NOMO-1 treated with DMSO at 0.1 percent for 48 hours (cell line): Measurements from ENCODE around the gene SANBR.
"Not testable (repeated sequence)": the region's sequence is repeated elsewhere in the genome, so short reads cannot be mapped to it uniquely, and the experiment has no call there.

ENCODE experiments used
- DNase-seq: peaks from one replicate; lab custom pipeline; 2025; ENCODE audit not compliant: unreplicated experiment; lab: John Stamatoyannopoulos, UW

The SANBR gene

DNA sequence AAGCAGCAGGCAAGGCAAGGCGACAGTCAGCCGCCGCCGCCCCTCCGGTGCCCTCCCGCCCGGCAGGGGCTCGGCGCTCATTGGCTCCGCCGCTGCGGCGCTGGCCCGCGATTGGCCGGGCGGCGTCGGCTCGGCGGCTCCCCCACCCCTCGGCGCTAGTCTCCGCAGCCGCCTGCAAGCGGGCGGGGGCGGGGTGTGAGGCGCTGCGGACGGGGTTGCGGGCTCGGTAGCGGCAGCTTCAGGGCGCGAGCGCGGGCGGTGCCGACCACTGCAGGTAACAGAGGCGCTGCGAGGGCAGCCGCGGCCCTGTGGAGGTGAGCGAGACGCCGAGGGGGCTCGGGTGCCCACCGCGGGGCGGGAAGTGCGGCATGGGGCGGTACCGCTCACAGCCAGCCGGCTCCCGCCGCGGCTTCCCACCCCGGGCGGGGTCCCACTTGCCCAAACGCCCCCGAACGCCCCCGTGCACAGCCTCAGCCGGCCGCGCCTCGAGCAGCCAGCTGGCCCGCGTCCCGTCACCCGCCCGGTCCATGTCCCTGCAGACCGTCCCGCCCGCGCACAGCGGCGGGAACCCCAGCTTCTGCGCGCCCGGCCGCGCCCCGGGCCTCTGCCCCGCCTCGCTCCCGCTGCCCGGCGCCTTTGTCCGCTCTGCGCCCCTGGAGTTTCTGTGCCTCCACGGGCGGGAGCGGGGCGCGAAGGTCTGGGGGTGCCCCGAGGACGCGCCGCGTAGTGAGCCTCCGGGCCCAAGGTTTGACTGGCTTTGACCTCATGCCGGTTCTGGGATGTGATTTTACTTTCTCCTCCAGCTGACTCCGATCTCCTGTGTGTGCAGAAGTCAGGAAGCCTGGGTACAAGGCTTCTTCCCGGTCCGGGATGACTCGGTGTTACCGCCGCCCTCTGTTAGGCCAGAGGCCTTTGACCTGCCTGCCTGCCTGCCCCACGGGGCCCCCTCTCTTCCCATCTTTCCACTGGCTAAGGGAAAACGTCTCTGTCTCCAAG, at the start of gene SANBR:
SANBR (plus strand) TSS at position 158 of the 996 bp plus-strand sequence. CDS start 4,480 bp downstream, outside the sequence.
- peak; percentile 90 for DNase-seq

GRCh38 chr2:61015976-61016375, 49.7 kb upstream of the SANBR start:
- DNase-seq: no peak

- no peak for DNase-seq
Observed at GRCh38 chr2:61016392-61017002, 49.2 kb upstream of the SANBR start.

DNA sequence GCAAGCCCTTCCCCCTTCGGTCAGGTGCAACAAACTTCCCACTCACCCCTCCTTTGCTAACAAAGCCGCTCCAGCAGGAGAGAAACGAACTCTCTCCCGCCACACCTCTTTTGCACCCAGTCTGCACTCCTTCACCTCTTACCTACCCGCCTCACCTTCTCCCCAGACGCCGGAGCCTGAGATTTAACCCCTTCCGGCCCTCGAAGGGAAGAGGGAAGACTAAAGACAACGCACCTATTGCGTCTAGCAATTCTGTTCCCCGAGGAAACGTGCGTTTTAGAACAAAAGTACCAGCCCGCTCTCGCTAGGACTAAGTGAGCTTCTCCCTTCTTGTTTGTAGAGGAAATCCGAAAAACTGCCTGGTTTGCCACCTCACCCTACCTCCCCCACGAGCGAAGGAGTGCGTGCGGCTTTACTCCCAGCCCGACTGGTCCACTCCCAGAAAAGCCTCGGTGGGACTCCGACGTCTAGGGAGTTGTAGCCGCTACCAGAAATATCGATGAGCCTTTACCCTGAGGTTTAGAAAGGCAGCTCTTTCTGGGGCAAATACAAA, 48.6 kb upstream of the SANBR start:
- peak; percentile 74 for DNase-seq

DNA sequence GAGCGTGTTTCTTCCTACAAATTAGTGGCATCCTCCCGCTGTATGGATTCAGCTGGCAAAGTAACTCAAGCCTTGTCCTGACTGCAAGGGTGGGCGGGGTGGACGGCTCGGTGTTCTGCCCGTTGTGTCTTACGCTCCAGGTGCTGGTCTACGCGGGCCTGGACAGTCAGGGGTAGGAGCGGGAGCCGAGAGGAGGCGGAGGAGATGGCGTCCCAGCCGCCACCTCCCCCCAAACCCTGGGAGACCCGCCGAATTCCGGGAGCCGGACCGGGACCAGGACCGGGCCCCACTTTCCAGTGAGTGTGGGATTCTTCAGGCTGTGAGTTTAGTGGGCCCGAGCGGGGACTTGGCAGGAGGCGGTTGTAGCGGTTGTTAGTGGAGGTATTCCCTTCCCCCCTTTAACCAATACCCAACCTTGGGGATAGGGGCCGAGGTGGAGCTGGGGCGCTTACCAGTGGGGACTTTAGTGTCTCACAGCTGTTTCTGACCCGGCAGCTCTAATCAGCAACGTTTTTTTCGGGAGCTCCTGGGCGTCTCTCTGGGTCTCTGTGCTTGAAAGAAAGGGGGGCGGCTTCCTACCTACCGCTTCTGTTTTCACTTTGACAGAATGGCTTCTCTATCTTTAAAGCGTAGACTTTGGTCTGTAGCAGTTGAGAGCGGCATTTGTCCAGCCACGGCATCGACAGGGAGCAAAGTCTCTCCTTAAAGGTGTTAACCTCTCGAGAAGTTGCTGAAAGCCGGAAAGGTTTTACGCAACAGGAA, 47.9 kb upstream of the SANBR start, which contains the start of the genes PEX13 and PUS10:
PEX13 (plus strand) TSS at position 165 of the 762 bp plus-strand sequence; CDS start at position 205, 40 bp downstream.
PUS10 (minus strand) TSS at position 700 of the 762 bp plus-strand sequence. CDS start 6,365 bp downstream, outside the sequence.
- peak; percentile 73 for DNase-seq

GRCh38 chr2:61018318-61018755, 47.3 kb upstream of the SANBR start:
- DNase-seq: peak; percentile 31

- no peak for DNase-seq
Observed at GRCh38 chr2:61018798-61019197, 46.9 kb upstream of the SANBR start.

- DNase-seq: no peak
Observed at GRCh38 chr2:61021228-61021660, 44.4 kb upstream of the SANBR start.

DNA sequence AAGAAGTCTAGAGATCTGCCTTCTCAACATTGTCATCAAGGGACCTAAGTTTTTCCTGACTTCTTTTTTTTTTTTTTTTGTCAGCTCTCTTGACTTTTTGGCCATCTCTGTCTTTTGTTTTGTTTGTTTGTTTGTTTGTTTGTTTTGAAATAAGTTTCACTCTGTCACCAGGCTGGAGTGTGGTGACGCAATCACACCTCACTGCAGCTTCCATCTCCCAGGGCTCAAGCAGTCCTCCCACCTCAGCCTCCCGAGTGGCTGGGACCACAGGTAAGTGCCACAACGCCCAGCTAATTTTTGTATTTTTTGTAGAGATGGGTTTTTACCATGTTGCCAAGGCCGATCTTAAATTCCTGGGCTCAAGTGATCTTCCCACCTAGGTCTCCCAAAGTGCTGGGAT, 42.0 kb upstream of the SANBR start:
- DNase-seq: no peak

DNA sequence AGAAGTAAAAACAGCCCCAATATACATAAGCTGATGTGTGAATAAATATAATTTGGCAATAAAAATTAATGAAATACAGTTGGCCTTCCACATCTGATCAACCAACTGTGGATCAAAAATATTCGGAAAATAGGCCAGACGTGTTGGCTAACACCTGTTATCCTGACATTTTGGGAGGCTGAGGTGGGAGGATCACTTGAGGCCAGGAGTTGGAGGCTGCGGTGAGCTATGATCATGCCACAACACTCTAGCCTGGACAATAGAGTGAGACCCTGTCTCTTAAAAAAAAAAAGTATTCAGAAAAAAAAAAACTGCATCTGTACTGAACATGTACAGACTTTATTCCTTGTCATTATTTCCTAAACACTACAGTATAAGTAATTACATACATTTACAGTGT, 36.1 kb upstream of the SANBR start:
- no peak for DNase-seq

DNA sequence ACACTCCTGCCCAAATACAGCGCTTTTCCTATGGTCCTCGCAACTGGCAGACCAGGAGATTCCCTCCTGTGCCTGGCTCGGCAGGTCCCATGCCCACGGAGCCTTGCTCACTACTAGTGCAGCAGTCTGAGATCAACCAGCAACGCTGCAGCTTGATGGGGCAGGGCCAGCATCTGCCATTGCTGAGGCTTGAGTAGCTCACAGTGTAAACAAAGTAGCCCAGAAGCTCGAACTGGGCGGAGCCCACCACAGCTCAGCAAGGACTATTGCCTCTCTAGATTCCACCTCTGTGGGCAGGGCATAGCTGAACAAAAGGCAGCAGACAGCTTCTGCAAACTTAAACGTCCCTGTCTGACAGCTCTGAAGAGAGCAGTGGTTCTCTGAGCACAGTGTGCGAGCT, 31.1 kb upstream of the SANBR start:
- not testable (repeated sequence) for DNase-seq

DNA sequence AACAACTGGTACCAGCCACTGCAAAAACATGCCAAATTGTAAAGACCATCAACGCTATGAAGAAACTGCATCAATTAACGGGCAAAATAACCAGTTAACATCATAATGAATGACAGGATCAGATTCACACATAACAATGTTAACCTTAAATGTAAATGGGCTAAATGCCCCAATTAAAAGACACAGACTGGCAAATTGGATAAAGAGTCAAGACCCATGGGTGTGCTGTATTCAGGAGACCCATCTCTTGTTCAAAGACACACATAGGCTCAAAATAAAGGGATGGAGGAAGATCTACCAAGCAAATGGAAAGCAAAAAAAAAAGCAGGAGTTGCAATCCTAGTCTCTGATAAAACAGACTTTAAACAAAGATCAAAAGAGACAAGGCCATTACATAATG, 29.0 kb upstream of the SANBR start:
- not testable (repeated sequence) for DNase-seq

DNA sequence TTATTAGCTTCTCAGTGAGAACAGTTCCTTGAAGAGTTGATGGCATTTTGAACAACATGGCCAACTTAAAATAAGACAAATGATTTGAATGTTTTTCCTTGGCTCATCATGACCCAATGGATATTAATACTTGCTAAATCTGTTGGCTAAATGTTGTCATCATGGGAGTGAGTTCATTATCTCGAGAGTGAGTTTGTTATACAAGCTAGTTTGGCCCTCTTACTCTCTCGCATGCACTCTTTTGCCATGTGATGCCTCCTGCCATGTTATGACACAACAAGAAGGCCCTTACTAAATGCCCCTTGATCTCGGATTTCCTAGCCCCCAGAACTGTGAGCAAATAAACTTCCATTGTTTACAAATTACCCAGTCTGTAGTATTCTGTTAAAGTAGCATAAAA, 22.9 kb upstream of the SANBR start:
- no peak for DNase-seq

DNA sequence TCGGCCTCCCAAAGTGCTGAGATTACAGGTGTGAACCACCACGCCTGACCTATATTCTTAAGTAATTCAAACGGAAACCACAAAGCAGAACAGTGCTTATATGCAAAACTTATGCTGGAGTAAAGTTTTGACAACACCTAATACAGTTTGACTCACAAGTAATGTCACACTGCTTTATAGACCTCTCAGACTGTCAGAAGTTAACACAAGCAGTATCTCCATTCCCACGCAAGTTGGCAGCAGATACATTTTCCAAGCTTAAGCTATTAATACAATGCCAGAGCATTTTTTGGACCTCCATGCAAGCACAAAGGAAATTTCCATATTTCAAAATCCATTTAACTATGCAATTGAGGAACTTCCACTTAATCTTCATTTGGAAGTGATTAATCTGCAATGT, 21.0 kb upstream of the SANBR start:
- DNase-seq: peak; percentile 30

- no peak for DNase-seq
Observed at GRCh38 chr2:61045226-61045625, 20.4 kb upstream of the SANBR start.

DNA sequence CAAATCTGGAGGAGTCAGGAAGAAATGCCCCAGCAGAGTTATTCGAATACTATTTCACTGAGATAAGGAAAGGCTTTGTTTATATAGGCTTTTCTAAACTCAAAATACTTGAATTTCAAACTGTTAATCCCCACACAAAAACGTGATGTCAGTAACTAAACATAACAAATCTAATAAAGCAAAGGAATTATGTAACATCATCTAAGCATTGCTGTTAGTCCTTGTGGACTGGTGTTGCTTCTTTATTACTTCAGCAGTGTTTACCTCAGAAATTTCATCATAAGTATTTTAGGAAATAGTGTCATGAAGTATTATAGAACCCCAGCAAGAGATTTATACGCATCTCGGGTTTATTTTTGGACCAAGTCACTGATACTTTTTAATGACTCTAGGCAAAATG, 19.7 kb upstream of the SANBR start:
- DNase-seq: peak; percentile 40

DNA sequence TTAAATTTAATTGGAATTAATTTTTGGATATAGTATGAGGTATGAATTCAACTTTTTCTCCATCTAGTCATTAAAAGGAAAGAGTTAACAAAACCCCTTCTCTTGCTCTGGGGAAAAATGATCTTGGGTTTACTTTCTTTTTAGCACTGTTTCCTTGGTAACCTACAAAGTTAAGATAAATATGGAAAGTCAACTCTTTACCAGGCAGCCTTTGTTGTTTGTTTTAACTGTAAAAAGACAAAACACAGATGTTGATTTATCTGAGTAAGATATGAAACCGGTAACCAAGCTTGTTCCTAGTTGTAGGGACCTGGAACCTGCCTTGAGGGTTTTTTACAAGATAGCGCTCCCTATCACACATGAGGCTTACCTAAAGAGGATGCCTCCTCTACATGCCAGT, 10.1 kb upstream of the SANBR start:
- no peak for DNase-seq

DNA sequence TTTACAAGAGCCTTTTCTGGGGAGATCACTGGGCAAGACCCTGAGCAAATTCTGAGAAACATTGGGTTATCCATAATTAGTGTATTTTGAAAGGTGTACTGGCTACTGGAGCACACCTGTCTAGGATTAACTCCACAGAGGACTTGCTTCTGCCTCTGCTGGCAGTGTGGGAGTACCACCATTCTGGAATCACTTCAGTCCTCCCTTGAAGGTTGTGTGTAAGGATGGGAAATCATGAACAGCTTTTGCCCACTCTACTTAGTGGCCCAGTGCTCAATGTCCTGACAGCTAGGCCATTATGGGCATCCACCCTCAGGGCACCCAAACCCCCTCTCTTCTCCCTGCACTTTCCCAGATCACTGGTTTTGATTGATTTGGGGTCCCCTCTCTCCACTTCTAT, 8.1 kb upstream of the SANBR start:
- DNase-seq: no peak

DNA sequence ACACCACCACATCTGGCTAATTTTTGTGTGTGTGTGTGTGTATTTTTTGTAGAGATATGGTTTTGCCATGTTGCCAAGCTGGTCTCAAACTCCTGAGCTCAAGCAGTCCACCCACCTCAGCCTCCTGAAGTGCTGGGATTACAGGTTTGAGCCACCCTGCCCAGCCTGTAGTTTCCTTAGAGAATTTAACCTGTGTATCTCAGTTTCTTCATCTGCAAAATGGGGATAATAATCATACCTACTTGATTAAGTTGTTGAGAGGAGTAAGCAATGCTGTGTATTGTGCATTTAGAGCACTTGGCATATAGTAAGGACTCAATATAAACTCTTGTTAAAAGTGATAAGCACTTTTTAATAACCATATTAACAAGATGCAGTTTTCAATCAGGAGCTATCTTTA, 6.3 kb upstream of the SANBR start:
- no peak for DNase-seq

DNA sequence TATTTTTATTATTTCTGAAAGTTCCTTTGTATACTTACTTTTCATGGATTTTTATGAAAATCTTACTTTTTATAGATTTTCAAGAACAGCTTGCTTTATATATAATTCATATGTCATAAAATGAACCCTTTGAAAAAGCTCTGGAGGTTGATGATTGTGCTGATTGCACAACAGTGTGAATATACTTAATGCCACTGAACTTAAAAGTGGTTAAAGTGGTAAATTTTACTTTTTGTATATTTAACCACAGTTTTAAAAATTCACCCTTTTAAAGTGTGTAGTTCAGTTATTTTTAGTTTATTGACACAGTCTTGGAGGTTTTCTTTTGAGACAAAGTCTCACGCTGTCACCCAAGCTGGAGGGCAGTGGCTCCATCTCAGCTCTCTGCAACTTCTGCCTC, 8.4 kb downstream of the SANBR start:
- DNase-seq: no peak

GRCh38 chr2:61085883-61086282, 20.2 kb downstream of the SANBR start:
- DNase-seq: no peak
